Limb (tissue), 2 donors: ENCODE data around the gene FUT9.
"Not testable (repeated sequence)": the region's sequence is repeated elsewhere in the genome, so short reads cannot be mapped to it uniquely, and the experiment has no call there.

Experiments
- DNase-seq, 2 donors: peaks; one replicate each; pipeline ENCODE4 v3.0.0-alpha.2; 2016; ENCODE audit errors: extremely low spot score in 2 of 2

The FUT9 gene

GRCh38 chr6:96184798-96185197 is 169.0 kb downstream of the FUT9 start:
- DNase-seq: no peak

- DNase-seq: no peak
Observed at GRCh38 chr6:96186094-96186493, 170.3 kb downstream of the FUT9 start.

DNA sequence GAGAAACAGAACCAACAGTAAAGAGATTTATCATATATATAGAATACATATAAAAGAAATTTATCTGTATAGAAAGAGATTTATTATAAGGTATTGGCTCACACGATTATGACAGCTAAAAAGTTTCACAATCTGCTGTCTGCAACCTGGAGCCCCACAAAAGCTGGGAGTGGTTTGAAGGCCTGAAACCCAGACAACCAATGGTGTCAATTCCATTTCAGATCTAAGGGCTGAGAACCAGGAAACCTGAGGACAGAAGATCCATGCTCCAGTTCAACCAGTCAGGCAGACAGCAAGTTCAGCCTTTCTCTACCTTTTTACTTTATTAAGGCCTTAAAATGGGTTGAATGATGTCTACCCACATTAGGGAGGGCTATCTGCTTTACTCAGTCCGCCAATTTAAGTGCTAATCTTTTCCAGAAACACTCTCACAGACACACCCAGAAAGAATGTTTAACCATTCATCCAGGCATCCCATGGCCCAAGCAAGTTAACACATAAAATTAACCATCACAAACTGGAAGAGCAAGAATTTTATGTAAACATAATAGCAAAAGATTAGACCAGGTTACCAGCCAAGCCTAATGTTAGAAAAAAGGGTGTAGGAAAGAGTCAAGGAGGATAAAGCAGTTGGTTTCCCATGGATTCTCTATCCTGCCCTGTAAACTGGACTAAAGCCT is 170.9 kb downstream of the FUT9 start:
- no peak for DNase-seq

- DNase-seq: no peak
Observed at GRCh38 chr6:96194675-96195074, 178.9 kb downstream of the FUT9 start.

DNA sequence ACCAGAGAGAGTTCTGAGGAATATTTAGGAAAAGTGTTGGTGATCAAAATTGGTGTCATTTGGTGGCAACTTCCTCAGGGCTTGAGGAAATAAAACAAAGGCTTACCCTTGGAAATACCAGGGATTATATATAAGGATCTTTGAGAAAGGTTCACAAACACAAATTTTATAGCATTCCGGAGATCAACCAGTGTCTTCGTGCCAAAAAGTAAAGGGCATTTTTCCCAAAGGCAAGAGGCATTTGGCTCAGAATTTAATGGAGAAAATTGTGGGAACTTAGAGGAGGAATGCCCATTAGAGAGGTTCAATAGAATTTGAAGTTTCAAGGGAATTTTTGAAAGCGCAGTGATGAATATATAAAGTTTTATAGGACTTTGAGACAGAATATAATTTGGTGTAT is 179.5 kb downstream of the FUT9 start:
- no peak for DNase-seq

GRCh38 chr6:96196633-96197032 is 180.9 kb downstream of the FUT9 start:
- no peak for DNase-seq

DNA sequence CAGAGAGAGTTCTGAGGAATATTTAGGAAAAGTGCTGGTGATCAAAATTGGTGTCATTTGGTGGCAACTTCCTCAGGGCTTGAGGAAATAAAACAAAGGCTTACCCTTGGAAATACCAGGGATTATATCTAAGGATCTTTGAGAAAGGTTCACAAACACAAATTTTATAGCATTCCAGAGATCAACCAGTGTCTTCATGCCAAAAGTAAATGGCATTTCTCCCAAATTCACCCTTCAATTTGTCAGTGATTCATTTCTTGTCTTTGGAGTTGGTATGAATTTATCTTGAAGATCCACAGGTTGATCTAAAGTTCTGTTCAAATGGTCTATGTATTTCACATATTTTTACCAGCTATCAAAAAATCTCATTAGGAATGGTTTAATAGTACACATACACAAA is 181.5 kb downstream of the FUT9 start:
- DNase-seq: no peak

- DNase-seq: no peak
Observed at GRCh38 chr6:96202571-96202970, 186.8 kb downstream of the FUT9 start.

DNA sequence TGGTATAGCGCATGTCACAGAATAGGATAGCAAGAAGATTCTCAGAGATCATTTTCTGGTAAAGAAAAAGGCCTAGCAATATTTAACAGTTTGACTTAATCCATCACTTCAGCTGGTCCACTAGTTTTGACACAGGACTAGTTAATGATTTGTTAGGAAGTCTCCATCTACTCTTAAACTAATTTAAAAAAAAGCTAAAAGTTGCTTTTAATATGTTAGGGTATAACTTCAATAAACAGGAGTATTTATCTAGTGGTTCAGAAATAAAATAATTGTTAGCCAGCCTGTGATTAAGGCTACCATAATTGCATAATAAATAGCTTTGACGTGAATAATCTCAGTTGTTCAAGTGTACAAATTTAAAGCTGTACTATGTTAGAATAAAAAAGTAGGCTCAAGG is 195.6 kb downstream of the FUT9 start:
- DNase-seq: no peak

DNA sequence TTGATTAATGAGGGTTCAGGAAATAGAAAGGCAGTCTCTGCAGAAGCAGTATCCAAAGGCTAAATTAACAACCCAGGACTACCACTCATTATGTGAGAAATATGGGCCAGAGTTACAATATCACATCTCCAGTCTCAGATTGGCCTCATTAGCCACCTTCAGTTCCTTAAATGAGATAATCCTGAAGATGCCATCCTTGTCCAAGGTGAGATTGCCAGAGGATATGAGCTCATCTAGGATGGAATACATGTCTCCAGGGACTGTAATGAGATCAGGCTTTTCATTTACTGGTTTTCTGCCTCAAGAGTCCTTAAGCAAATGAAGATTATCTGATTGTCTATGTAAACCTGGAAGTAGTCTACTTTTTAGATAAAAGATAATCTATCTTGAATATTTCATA is 196.3 kb downstream of the FUT9 start:
- no peak for DNase-seq

- DNase-seq: no peak
Observed at GRCh38 chr6:96213784-96214183, 198.0 kb downstream of the FUT9 start.

DNA sequence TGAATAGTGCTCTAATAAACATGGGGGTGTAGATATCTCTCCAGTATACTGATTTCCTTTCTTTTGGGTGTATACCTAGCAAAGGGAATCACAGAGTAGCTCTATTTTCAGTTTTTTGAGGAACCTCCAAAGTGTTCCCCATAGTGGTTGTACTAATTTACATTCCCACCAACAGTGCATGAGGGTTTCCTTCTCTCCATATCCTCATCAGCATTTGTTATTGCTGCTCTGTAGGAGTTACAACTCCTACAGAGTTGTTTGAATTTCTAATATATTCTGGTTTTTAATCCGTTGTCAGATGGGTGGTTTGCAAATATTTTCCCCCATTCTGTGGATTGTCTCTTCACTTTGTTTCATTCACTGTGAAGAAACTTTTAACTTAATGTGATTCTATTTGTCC is 207.9 kb downstream of the FUT9 start:
- no peak for DNase-seq

- no peak for DNase-seq
Observed at GRCh38 chr6:96227135-96227534, 211.4 kb downstream of the FUT9 start.

- DNase-seq: no peak
Observed at GRCh38 chr6:96234444-96234843, 218.7 kb downstream of the FUT9 start.

GRCh38 chr6:96235927-96236326 is 220.2 kb downstream of the FUT9 start:
- DNase-seq: no peak

DNA sequence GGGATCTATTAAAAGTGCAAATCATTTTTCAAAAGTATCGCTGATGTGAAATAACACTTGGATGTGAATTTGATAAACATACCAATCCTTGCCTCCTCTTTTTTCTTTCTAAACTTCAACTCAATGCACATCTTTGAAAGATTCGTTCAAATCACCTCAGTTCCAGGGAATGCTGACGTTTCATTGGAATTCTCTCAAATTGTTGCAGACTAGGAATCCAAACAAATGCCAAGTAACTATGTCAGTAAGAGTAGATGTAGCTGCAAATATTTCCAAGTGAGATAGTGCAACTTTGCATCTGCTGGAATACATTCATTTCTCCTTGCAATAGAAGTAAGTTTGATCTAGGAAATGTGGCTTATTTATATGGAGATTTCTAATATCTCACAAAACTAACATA is 220.7 kb downstream of the FUT9 start:
- no peak for DNase-seq

- no peak for DNase-seq
Observed at GRCh38 chr6:96237638-96238347, 222.0 kb downstream of the FUT9 start.

- DNase-seq: no peak
Observed at GRCh38 chr6:96246563-96246962, 230.8 kb downstream of the FUT9 start.

DNA sequence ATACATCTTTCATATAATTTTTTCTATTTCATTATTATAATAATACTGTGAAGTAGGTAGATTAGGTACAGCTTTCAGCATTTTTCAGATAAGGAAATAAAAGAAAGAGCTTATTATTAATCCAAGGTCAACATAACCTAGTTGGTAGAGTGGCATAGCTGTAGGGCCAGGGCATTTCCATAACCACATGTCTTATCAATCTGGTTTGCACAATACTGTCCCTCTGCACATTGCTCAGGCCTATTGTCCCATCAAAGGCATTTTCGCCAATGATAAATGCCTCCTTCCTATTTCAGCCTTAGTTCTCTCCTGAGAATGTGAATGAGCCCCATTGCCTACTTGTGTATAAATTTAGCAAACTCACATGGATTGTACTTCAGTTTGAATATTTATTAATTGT is 234.0 kb downstream of the FUT9 start:
- DNase-seq: no peak

DNA sequence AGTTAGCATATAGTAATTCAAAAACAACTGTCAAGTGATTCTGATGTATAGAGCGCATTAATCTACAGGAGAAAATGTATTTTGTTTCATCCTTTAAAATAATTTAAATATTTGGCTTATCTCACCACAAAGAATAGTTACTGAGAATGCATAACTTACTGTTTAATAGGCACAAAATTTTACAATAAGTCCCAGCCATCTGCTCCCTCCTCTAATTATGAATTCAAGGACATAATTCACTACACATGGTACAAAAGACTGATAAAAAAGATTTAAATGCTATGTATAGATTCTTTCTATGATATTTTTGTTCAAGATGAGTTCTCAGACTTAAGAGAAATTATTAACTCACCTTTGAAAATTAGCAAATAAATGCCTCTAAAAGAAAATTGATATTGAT is 242.0 kb downstream of the FUT9 start:
- DNase-seq: no peak

DNA sequence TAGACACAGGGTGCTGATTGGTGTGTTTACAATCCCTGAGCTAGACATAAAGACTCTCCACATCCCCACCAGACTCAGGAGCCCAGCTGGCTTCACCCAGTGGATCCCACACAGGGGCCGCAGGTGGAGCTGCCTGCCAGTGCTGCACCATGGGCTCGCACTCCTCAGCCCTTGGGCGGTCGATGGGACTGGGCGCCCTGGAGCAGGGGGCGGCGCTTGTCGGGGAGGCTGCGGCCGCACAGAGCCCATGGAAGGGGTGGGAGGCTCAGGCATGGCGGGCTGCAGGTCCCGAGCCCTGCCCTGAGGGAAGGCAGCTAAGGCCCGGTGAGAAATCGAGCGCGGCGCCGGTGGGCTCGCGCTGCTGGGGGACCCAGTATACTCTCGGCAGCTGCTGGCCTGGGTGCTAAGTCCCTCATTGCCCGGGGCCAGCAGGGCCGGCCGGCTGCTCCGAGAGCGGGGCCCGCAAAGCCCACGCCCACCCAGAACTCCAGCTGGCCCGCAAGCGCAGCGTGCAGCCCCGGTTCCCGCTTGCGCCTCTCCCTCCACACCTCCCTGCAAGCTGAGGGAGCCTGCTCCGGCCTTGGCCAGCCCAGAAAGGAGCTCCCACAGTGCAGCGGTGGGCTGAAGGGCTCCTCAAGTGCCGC is 245.1 kb downstream of the FUT9 start:
- DNase-seq: not testable (repeated sequence)
